AG10803 (cell line): ENCODE results near the gene UNK.
"Not testable (repeated sequence)": the region's sequence is repeated elsewhere in the genome, so short reads cannot be mapped to it uniquely, and the experiment has no call there.

Source experiments
- DNase-seq: peaks from one replicate; pipeline ENCODE4 v3.0.0; 2010; ENCODE audit warnings: low read depth
- H3K4me3 ChIP-seq: 2 replicates; pipeline ENCODE4 v1.5.1; 2011; ENCODE audit warnings: mild to moderate bottlenecking, low read length, control low read depth
- TF ChIP-seq, protein P1 (sequence below): conservative IDR thresholded peaks from 2 replicates; pipeline ENCODE4 v1.5.1; 2011; ENCODE audit warnings: mild to moderate bottlenecking, low read length, control low read depth, inconsistent platforms

UNK gene

DNA sequence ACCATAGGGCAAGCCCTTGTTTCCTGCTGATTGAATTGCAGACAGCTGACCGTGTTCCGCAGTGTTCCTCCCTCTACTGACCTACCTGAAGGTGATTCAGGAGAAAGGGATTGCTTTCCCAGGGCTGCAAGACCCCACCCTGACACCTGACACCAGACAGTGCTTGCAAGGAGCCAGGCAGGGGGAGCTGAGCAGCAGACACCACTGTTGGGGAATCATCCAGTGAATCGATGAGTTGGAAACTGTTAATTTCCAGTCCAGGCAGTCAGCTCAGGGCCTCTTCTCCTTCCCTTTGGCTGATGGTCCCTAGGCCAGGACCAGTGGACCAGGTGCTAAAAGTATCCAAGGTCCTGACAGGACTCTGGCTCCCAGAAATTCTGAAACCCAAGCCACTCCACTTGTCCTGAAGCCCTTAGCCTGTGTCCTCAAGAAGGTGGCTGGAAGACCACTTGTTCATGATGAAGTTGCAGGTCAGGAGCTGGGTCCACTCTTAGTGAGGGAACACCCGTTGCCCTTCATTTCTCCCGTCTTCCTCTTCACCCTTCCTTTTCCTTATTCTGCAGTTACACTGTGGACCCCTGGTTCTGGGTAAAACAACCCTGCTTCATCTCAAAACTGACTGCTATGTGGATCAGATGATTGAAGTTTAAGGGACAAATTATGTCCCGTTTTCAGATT lies 9.5 kb upstream of the UNK start:
- H3K4me3 ChIP-seq, result no peak overlapping the region
- DNase-seq, result peak; percentile 33
- TF ChIP-seq, protein P1, sequence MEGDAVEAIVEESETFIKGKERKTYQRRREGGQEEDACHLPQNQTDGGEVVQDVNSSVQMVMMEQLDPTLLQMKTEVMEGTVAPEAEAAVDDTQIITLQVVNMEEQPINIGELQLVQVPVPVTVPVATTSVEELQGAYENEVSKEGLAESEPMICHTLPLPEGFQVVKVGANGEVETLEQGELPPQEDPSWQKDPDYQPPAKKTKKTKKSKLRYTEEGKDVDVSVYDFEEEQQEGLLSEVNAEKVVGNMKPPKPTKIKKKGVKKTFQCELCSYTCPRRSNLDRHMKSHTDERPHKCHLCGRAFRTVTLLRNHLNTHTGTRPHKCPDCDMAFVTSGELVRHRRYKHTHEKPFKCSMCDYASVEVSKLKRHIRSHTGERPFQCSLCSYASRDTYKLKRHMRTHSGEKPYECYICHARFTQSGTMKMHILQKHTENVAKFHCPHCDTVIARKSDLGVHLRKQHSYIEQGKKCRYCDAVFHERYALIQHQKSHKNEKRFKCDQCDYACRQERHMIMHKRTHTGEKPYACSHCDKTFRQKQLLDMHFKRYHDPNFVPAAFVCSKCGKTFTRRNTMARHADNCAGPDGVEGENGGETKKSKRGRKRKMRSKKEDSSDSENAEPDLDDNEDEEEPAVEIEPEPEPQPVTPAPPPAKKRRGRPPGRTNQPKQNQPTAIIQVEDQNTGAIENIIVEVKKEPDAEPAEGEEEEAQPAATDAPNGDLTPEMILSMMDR, result no peak

GRCh38 chr17:75776386-75777295 lies 8.0 kb upstream of the UNK start:
- DNase-seq, result peak; percentile 31
- TF ChIP-seq, protein P1, result no peak
- peak overlapping the region; percentile 91 for H3K4me3 ChIP-seq

GRCh38 chr17:75777296-75777922 lies 7.2 kb upstream of the UNK start:
- TF ChIP-seq, protein P1, result no peak
- no peak for DNase-seq
- peak overlapping the region; percentile 91 for H3K4me3 ChIP-seq

DNA sequence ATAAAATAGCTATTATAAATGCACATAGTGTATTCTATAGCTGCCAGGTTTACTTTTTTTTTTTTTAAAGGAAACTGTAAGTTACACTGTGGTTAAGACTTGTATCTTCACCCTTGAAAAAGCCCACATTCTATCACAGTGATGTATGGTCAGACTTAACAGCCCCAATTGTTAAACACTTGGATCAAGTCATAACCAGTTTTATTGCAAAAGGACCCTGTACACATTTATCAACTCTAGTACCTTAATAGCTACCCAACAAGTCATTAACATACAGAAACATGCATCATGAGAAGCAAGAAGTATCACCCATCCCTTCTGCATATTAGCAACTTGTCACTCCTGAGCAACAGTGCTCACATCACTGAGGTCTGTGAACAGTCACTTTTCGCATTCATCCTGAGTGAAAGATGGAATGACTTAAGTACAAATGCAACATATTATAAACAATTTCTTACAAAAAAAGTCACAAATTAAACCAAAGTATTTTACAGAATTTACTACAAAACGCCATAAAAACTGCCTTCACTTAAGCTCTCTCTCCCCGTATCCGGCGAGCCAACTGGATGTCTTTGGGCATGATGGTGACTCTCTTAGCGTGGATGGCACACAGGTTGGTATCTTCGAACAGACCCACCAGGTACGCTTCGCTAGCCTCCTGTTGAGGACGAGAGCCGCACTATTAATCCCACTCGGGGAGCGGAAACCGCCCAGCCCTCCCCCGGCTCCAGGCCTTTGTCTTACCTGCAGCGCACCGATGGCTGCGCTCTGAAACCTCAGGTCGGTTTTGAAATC lies 6.3 kb upstream of the UNK start:
- not testable (repeated sequence) for DNase-seq

DNA sequence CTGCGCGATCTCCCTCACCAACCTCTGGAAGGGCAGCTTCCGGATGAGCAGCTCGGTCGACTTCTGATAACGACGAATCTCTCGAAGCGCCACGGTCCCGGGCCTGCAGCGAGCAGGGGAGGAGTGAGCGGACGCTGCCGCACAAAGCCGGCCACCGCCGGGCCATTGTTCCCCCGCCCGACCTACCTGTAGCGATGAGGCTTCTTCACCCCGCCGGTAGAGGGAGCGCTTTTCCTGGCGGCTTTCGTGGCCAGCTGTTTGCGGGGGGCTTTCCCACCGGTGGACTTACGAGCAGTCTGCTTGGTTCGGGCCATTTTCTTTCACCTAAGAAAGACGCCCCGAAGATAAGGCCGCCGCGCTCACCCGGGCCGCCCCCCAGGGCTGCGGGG lies 5.8 kb upstream of the UNK start:
- peak overlapping the region; percentile 91 for H3K4me3 ChIP-seq
- DNase-seq, result no peak
- TF ChIP-seq, protein P1, result peak; percentile 52

More for the DNA sequence above, 6.3 kb upstream of the UNK start:
- H3K4me3 ChIP-seq, result peak overlapping the region; percentile 91

- DNase-seq, result peak; percentile 100
- TF ChIP-seq, protein P1, result no peak
- H3K4me3 ChIP-seq, result peak overlapping the region; percentile 91
Observed at GRCh38 chr17:75779250-75779986, 5.2 kb upstream of the UNK start.
